ENCODE data around the gene C2CD4B. TPM values are rescaled to one million over a fixed set of nuclear protein-coding genes. Genes with fewer than 3 reads are reported as not detected.

Gene C2CD4B
- total RNA-seq, 4 donors from 2014 or later: 1.2 to 4.7 TPM; not detected in 2

DNA sequence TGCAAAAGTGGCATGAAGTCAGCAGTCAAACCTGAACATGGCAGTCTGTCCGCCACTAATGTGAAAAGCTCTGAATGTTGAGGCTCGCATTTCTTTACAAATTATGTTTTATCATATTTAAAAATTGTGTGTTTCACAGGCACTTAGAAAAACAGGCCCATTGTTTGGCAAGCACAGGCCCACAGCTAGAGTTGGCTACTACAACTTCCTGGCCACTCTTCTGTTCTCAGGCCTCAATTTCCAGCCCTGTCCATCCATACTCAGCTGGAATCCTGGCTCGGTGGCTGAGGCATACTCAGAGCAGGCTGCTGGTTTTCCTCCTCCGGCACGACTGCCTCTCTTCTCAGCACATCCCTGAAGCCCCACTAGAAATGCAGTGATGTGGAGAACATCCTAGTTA is 44.3 kb downstream of the C2CD4B start:
- intact Hi-C loops (cut with DNase I; ENCODE audit: low total_unique reads): no loop called here
- DNase-seq: no peak
- H3K36me3 ChIP-seq: no peaks in the 10 kb centered on the region
- no peak overlapping the region for H3K27ac ChIP-seq
- TF ChIP-seq POLR2A (IDR thresholded peaks at IDR 0.05): no peak
- TF ChIP-seq, protein P1, sequence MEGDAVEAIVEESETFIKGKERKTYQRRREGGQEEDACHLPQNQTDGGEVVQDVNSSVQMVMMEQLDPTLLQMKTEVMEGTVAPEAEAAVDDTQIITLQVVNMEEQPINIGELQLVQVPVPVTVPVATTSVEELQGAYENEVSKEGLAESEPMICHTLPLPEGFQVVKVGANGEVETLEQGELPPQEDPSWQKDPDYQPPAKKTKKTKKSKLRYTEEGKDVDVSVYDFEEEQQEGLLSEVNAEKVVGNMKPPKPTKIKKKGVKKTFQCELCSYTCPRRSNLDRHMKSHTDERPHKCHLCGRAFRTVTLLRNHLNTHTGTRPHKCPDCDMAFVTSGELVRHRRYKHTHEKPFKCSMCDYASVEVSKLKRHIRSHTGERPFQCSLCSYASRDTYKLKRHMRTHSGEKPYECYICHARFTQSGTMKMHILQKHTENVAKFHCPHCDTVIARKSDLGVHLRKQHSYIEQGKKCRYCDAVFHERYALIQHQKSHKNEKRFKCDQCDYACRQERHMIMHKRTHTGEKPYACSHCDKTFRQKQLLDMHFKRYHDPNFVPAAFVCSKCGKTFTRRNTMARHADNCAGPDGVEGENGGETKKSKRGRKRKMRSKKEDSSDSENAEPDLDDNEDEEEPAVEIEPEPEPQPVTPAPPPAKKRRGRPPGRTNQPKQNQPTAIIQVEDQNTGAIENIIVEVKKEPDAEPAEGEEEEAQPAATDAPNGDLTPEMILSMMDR (IDR thresholded peaks at IDR 0.05): no peak
- H3K4me3 ChIP-seq: no peak overlapping the region
- H3K9me3 ChIP-seq: no peaks in the 10 kb centered on the region
- H3K4me1 ChIP-seq: no peaks in the 10 kb centered on the region
- H3K27me3 ChIP-seq: no peaks in the 10 kb centered on the region

DNA sequence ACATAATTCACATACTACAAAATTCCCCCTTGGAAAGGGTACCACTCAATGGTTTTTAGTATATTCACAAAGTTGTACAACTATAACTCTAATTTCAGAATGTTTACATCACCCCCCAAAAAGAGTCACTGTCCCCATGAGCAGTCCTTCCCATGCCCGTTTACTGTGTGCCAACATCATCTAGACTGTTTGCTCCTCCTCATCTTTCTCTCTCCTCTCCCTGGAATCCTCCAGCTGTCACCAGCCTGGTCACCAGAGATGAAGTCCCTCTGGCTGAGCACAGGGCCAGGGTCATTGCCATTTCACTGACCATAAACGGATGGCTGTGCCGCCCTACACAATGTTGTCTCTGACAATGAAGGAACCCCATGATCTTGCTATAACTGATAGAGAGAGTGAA is 45.2 kb downstream of the C2CD4B start:
- Histone ChIP-seq H3K27me3 (no peaks in the 10 kb centered on the region), H3K4me1 (no peaks in the 10 kb centered on the region), H3K27ac (peak overlapping the region; percentile 43 to 65), H3K4me3 (no peak overlapping the region), H3K9me3 (no peaks in the 10 kb centered on the region), H3K36me3 (no peaks in the 10 kb centered on the region)
- intact Hi-C loops (cut with DNase I; ENCODE audit: low total_unique reads): no loop called here
- DNase-seq: no peak
- no peak for TF ChIP-seq POLR2A (IDR thresholded peaks at IDR 0.05)
- TF ChIP-seq, protein P1 (IDR thresholded peaks at IDR 0.05): no peak

DNA sequence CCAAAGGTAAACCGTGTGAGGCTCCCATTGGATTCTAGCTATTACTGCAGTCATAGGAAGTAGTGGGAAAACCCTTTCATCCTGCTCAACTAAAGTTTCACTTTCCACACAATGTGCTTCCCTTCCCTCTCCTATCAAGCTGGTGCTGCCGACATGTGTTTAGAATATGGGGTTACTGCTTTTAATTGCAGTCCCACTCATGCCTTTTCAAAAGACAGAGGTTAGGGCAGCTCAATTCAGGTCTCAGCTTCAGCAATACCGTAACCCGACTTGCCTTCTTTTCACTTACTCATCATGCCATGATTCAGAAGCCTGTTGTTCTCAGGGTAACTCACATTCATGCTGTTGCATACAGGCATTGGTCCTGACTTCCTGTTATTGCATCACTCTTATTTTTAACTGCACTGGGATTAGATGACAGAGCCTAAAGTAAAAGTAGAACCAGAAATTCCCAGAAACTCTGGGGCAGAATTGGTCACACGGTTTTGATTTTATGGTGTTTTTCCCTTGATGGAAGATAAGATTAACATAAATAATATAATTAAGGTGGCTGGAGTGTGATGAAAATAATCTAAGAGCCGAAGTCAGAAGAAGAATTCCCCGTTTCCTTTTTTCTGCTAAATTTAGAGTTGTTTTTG is 45.7 kb downstream of the C2CD4B start:
- Histone ChIP-seq H3K27me3 (no peaks in the 10 kb centered on the region), H3K27ac (peak overlapping the region; percentile 43 to 65), H3K4me1 (no peaks in the 10 kb centered on the region), H3K36me3 (no peaks in the 10 kb centered on the region), H3K9me3 (no peaks in the 10 kb centered on the region), H3K4me3 (peak overlapping the region in 1 of 2 donors; percentile 19)
- TF ChIP-seq, protein P1 (IDR thresholded peaks at IDR 0.05): no peak
- no peak for TF ChIP-seq POLR2A (IDR thresholded peaks at IDR 0.05)
- no peak for DNase-seq
- intact Hi-C loops (cut with DNase I; ENCODE audit: low total_unique reads): no loop called here

DNA sequence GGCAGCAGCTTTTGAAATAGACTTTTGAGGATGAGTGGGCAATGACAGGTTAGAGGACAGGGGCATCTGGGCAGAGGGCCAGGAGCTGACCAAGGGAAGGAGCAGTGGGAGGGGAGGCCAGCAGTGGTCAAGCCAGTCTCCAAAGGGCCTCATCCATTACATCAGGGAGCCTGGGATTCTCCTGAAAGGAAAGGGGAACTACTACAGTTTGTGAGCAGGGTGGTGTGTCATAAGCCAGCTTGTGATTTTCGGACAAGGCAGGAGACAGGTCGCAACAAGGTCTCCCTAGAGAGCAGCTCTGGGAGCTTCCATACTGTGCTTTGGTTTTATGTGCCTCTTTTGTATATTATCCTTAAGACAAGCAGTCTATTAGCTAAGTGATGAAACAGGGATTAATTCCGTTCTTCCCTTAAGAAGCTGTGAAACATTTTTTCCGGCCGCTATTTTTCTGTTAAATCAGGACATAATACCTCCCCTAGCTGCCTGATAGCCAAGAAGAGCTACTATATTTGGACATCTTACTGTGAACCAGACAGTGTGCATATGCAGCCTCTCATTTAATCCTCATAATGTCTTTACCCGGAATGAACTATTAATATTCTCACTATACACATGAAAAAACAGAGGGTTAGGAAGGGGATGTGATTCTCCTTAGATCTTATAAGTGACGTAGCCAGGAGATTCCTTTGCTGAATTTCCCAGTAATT is 46.4 kb downstream of the C2CD4B start:
- H3K4me3 ChIP-seq: no peak overlapping the region
- no peaks in the 10 kb centered on the region for H3K4me1 ChIP-seq
- H3K27ac ChIP-seq: peak overlapping the region; percentile 37 to 65
- no peaks in the 10 kb centered on the region for H3K9me3 ChIP-seq
- intact Hi-C loops (cut with DNase I; ENCODE audit: low total_unique reads): no loop called here
- no peaks in the 10 kb centered on the region for H3K36me3 ChIP-seq
- no peaks in the 10 kb centered on the region for H3K27me3 ChIP-seq
- no peak for TF ChIP-seq POLR2A (IDR thresholded peaks at IDR 0.05)
- TF ChIP-seq, protein P1 (IDR thresholded peaks at IDR 0.05): no peak
- DNase-seq: no peak

DNA sequence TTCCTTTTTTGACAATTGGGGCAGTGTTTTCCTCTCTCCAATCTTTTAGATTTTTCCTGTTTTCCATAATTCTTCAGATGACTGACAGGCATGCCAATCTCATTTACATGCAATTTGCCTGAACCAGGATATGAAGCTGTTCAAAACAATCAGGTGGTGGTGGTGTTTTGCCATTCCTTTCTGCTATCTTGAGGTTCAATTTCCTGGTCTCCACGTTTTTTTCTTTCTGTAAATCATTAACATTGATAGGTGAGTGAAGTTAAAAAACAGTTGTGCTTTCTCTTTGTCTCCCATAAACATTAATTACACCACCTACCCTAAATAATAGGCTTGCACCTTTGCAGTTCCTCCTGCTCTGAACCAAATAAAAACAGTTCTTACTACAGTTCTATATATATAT is 49.2 kb downstream of the C2CD4B start:
- intact Hi-C loops (cut with DNase I; ENCODE audit: low total_unique reads): no loop called here
- no peak overlapping the region for H3K27ac ChIP-seq
- H3K27me3 ChIP-seq: no peaks in the 10 kb centered on the region
- no peak for DNase-seq
- no peaks in the 10 kb centered on the region for H3K36me3 ChIP-seq
- H3K4me1 ChIP-seq: no peaks in the 10 kb centered on the region
- H3K4me3 ChIP-seq: no peak overlapping the region
- no peaks in the 10 kb centered on the region for H3K9me3 ChIP-seq
- TF ChIP-seq, protein P1 (IDR thresholded peaks at IDR 0.05): no peak
- TF ChIP-seq POLR2A (IDR thresholded peaks at IDR 0.05): no peak

Data from uterus (tissue), 4 donors.